ENCODE data around the gene DIAPH2.
A peak's percentile ranks its signal among the peaks of the same experiment; 100 is the strongest.
"Not testable (repeated sequence)": the region's sequence is repeated elsewhere in the genome, so short reads cannot be mapped to it uniquely, and the experiment has no call there.

The DIAPH2 gene

DNA sequence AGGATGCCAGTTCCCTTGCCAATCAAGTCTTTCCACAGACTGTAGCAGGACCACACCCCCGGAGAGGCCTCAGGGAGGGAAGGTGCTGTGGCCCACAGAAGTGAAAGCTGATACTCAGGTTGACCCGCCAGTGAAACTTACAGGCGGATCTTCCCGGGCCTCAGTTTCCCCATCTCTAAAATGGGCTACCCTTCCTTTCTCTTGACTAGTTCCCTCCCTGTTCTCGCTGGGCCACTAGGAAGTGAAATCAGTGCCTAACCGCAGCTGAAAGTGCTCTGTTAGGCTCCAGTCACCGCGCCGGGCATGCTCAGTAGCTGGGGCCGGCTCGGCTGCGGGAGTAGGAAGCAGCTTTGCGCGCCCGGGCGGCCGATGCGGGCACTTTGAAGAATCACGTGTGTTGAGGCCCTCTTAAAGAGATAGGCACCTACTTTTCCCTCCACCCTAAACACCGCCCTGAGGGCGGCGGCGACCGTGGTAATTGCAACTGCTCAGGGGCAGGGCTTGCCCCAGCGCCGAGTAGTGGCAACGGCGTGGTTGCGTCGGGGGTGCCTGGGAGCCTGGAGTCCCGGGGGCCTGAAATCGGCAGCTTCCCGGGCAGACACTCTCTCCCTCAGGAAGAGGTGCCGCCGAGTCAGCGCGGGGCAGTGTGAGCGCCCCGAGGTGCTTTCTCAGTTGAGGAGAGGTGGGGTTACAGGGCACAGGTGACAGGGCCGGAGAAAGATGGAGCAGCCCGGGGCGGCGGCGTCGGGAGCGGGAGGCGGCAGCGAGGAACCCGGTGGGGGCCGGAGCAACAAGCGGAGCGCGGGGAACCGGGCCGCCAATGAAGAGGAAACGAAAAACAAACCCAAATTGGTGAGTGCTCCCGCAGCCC, at the start of gene DIAPH2:
Gene DIAPH2 (plus strand): TSS at position 504 of the 871 bp plus-strand sequence.
- DNase-seq = peak; percentile 30

DNA sequence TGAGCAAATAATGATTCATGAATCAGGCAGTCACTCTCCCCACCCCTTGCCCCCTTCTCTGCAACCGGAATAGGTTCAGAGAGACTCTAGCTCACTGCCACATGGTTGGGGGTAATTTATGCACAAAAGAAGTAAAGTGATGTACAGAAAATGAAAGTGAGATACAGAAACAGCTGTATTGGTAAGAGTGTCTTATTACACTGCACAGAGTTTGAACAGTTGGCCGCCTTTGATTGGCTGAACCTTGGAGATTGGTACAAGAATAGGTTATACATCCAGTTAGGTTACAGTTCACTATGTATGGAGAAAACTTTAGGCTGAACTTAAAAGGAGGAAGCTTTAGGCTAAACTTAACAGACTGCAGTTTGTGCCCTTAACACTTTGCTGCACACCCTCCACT, 34.6 kb upstream of the DIAPH2 start:
- DNase-seq = no peak

DNA sequence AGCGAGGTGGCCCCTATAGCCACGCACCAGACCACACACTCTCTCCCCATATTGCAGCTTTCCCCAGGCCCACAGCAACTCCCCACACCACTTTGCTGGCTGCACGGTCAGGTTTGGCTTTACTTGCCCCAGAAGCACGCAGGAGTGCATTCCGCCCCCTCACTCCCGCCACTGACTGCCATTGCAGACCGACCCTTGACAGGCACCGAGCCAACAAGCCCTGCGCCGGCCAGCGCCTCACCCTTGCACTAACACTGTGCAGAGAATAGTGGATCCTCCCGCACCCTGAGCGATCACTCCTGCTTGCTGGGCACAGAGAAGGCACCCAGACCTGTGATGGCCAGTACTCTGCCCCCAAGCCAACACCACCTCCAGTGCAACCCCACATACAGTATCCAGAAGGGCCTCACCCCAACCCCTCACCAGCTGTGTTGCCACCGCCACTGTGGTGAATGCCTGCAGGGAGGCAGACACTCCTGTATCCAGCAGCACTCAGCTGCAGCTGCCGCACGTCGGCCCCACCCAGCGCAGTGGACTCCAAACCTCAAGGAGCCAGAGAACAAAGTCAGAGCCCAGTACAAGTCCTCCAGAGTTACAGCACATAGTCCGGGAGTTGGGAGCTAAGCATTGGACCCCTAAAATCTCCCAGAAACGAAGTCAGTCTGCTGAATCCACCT, 28.6 kb upstream of the DIAPH2 start:
- no peak for DNase-seq

DNA sequence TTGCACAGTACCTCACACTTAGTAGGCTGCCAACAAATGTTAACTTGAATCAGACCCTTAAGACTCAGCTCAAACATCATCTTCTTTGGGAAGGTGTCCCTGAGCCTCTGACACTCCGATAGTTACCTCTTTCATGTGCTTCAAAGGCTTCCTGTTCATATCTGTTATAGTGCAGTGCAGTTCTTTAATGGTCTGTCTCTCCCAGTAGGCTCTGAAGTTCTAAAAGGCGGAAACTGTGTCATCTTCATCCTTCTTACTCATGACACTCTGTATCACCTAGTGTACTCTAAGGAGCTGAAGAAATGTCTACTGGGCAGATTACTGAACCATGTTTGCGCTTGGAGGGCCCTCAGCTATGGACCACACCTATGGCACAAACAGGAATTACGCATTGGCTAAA, 2.1 kb upstream of the DIAPH2 start:
- DNase-seq = no peak

DNA sequence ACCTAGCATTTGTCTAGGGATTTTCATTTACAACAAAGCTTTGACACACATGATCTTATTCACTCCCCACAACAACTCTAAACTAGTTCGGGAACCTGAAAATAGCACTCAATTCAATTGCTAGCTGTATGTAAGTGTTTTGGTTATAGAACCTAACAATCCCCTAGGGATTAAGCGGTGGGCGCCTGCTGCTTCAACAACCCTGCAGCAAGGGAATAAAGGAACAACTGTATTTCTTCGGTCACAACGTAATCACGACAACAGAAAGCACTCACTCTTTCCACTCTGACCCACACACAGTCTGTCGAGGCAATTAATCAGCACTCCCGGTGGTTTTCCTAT, 674 bp upstream of the DIAPH2 start:
- DNase-seq = no peak

DNA sequence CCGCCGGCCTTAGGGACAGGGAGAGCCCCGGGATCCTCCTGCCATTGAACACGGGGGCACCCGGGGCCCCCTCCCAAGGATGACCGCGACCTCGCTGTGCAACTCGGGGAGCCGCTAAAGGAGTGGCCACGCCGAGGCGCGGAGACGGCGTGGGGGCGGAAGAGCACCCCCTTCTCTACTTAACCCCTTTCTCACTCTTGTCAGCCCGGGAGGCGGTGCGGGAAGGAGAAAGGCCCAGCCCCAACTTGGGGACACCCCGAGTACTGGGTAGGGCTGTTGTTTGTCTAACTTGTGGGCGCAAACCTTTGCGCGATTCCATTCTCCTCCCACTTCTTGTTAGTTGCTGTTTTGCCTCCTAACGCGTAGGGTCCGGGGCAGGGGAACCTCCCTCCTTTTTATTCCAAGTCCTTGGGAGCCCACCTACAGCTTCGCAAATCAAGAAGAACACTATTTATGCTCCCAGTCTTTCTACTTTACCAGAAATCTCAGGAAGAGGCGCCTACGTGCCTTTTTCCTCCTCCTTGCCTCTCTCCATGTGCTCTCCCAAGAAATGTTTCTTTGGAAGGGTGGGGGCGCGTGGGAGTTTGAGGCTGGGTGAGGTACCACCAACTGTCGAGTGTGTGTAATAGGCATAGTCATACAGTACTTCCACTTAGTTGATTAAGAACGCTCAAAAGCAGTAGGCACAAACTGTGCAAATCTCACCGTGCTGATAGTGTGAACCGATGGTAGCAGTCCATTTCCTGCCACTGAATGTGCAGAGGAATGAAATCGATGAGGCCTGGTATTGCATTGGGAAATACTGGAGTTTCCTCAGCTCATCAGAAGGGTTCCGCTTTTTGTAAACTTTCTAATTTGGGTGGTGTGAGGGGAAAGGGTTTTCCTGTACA, 813 bp downstream of the DIAPH2 start:
- no peak for DNase-seq

DNA sequence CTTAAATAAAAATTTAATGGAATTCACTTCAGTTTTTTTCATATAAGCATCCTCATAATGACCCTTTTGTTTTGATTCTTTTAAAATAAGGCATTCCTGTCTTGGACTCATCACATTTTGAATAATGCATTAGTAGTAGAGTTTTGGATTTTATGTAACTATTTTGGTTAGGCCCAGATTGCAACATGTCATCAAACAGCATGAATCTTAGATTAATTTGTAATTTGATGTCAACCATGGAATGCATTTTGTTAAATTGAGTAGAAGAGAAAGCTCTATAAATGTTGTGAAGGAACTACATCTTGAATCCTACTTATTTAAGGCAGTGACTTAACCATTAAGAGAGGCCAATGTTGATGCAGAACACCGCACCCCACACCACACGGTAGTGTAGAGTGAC, 3.1 kb downstream of the DIAPH2 start:
- no peak for DNase-seq

DNA sequence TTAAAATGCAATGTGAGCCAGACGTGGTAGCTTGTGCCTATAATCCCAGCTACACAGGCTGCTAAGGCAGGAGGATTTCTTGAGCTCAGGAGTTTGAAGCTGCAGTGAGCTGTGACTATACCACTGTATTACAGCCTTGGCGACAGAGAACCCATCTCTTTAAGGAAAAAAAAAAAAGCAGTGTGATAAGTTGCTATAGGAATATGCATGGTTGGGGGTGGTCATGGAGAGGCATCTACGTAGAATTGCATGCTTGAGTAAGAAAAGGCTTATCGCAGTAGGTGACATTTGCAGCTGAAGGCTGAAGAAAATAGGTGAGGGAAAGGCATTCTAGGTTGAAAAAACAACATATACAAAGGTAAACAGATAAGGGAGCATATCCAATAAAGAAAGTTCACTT, 4.1 kb downstream of the DIAPH2 start:
- no peak for DNase-seq

DNA sequence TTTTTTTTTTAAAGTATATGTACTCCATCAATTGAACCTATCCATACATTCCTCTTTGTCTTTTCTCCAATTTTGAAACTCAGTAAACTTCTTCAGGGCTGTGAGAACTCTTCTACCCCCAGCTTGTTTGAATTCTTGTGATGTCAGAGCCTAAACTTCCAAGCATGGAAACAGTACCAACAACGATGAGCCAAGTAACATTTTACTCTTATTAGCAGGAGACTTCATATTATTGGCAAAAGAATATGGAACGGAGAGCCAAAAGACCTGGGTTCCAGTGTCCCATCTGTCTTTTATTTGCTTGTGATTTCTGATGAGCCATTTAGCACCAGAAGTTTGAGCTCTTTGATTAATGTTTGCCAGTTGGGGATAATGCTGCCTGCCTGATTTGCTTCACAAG, 5.3 kb downstream of the DIAPH2 start:
- no peak for DNase-seq

DNA sequence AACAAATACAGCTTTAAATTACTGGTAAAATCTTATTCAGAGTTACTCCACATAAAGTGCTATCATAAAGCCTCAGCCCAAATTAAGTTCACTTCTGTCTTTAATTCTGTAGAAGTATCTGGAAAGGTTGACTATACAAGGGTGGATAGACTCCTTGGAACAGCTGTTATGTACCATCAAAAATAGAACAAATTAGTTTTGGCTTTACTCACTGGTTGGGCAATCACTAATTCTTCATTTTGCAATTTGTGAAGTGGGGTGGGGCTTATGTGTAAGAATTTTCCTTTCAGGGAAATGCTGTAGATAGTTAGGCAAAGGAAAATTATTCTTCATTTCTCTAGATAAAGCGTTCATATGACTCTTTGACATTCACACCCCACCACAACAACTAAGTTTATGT, 7.8 kb downstream of the DIAPH2 start:
- DNase-seq = no peak

DNA sequence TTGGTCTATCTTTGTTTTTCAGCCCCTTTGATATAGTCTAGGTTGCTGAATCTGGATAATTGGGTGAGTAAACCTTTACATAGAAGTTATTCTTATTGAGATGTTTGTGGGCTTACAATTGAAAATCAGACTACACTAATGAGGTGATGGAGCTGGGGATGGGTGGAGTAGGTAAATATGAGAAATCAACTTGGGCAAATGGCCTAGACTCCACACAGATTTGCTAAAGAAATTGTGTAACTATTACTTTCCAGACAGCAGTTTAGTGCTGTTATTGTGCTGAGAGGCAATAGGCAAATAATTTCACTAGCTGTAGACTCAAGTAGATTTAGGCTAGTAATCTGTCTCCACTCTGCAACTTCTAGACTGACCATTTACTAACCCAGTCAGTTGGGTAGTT, 8.2 kb downstream of the DIAPH2 start:
- no peak for DNase-seq

DNA sequence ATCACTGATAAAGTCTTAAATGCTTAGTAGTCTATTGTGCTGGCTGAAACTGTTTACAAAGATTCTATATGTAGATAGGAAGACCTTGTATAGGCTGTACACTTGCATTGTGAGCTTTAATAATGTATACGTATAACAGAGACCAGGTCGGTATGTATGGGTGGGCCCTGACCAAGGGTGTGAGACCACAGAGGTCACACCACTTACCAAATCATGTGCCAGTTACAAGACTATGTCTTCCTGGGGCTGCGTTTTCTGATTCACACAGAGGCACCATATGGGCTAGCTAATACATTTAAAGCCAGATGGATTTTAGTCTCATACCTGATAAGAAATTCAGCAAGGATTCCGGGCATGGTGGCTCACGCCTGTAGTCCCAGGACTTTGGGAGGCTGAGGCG, 8.8 kb downstream of the DIAPH2 start:
- no peak for DNase-seq

DNA sequence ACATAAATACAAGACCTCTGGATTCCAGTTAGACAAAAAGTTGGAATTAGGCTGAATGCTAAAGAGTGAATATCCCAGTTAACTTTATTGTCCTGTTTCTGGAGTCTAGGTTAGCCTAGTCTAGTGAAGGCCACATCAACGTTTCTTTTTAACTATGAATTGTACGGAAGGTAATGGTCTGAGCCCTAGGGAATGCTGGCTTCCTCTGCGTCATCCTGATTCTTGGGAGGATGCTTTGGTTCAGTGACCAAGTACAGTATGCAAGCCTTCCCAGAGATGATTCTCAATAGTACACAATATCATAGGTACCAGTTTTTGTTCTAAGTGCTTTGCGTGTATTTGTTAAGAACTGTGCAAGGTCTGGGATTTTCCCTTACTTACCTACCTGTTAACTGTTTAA, 11.8 kb downstream of the DIAPH2 start:
- no peak for DNase-seq

DNA sequence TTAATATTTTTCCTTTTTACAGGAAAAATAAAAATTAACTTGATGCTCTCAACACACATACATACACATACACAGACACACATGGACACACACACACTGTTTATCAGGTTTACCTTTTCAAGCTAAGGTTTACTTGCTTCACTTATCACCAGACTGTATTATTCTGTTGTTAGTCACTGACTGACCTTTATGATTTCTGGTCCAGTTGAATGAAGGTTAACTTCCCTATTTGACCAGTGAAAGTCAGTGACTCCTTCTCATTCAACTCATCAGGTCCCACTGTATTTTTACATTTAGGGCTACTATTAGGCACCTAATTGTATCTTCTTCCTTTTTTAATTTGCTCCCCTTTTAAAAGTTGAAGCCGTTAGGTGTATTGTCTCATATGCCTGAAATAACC, 16.0 kb downstream of the DIAPH2 start:
- DNase-seq = no peak

DNA sequence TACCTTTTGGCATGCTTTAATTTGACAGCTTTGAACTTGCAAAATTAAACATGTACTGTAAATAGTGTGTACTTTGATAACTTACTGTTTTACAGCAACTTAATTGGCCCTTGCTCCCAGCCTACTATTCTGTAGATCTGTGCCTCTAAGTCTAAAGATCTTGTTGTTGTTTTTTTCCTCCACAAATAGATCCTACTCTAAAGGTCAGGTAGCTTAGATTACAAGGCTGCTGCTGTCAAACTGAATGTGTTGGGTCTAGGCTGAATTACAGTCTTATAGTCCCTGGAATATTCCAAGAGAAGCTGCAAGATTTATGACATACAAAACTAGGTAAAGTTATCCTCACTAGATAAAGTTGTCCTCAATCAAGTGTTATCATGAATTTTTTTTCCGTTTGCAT, 18.7 kb downstream of the DIAPH2 start:
- DNase-seq = no peak

DNA sequence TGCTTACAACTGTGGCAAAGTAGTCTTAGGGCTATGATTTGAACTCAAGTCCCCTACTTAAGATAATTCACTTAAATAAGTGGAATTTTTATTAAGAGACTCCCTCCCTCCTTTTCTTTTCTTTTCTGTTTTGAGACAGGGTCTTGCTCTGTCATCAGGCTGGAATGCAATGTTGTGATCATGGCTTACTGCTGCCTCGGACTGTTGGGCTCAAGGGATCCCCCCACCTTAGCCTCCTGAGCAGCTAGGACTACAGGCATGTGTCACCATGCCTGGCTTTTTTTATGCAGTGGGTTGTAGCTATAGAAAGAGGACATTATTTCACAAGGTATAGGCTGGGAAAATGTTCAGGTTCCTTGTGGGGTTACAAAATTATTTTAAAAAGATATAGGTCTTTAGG, 19.2 kb downstream of the DIAPH2 start:
- DNase-seq = no peak

DNA sequence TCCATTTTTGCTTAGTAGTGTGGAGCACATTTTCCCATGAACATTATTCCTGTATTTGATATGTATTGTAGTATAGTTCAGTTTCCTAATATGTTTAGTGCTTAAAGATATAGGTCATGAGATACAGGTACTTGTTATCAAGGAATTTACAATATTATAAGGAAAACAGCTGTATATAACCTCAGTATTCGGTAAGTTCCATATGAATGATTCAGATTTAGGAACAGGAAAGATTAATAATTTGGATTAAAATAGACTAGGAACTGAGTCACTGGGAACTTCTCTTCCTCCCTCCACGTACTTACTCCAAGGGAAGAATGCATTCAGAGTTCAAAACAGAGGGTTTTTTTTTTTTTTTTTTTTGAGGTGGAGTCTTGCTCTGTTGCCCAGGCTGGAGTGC, 20.0 kb downstream of the DIAPH2 start:
- DNase-seq = no peak

DNA sequence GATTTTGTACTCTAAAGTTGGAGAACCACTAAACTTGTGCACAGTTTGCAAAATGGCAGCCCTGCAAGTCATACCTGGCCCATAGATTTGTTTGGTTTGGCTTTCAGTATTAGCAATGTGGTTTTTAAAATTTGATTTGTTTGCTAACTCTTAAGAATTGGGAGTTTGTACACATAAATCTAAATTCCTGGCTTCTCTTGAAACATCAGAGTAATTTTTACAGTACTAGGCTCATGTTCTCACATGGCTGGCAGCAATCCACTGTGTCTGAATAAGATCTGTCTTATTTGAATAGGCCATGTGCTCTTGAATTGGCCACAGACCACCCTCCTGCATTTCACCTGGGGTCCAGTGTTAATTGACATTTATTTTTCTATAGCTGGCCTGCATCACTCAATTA, 21.3 kb downstream of the DIAPH2 start:
- no peak for DNase-seq

DNA sequence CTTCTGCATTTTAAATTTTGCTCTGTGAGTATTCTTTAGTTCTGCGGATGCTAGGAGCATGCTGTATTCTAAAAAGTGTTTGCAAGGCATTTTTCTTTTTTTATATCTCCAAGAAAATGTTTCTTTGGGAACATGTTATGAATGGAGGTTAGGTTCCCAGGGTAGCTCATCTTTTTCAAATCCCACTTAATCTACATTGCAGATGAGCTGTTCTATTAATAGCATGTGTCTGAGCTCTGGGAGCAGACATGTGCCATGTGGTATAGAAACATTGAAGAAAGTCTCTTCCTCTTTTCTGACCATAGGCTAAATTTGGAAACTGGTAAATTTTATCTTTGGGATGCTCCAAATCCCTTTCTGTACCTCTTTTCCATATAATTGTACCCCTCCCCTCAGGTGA, 23.2 kb downstream of the DIAPH2 start:
- no peak for DNase-seq

DNA sequence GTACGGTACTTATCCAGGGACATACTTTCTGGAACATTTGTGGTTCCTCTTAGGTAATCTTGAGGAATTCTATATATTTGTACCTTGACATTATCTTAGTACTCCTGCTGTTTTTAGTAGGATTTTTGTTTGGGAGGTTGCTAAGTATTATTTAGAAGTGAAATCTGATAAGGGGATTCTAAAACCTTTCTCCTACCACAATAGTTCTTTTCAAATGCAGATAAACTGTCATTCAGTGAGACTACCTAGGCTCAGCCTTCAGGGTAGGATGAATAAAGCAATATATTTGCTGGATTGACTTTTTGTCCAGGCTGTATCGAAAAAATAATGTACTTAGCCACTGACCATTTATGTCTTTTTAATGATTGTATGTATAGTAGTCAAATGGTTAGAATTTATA, 25.4 kb downstream of the DIAPH2 start:
- DNase-seq = no peak

DNA sequence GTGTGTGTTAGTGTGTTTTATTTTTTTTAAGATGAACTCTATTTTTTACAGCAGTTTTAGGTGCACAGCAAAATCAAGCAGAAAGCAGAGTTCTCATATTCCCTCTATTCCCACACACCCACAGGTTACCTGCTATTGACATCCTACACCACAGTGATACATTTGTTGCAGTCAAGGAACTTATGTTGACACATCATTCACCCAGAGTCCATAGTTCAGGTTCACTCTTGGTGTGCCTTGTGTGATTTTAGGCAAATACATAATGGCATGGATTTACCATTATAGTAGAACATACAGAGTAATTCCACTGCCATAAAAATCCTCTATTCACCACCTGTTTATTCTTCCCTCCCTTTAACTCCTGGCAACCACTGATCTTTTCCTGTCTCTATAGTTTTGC, 28.7 kb downstream of the DIAPH2 start:
- no peak for DNase-seq

DNA sequence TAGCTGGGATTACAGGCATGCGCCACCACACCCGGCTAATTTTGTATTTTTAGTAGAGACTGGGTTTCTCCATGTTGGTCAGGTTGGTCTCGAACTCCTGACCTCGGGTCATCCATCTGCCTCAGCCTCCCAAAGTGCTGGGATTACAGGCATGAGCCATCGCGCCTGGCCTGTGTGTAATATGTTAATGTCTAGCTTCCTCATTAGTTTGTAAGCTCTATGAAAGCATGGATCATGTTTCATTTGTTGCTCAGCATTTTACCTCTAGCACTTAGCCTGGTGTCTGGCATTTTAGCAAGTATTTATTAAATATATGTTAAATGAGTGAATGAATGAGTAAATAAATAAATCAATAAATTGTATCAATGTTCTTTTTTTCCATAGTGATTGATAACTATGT, 29.8 kb downstream of the DIAPH2 start:
- DNase-seq = not testable (repeated sequence)

DNA sequence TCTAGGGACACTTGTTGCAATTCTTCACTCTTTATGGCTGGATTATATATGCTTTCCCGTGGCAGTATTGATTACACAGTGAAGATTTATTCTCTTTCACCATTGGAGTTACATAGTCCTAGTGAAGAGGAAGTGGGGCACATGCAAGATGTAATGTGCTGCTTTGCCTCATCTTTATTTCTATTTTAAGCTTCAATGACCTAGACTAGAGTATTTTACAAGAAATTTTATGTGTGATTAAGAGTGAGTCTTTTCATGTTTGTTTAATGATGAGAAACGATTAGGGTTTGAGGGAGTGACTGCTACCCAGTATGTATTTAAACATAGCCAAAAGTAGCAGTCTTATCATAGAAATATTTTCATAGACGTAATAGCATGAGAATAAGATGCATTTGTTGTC, 30.8 kb downstream of the DIAPH2 start:
- no peak for DNase-seq

Data from NCI-H1694 treated with DMSO at 0.1 percent for 48 hours (cell line).